Stimulated activated CD4-positive, alpha-beta T cell treated with anti-CD3 and anti-CD28 coated beads, Interleukin-4, amount 100 ng/mL, for 24 hours (primary cell): ENCODE results near the gene CD40.
"Not testable (repeated sequence)": the region's sequence is repeated elsewhere in the genome, so short reads cannot be mapped to it uniquely, and the experiment has no call there.

Experiments
- DNase-seq: peaks from one replicate; pipeline ENCODE4 v3.0.0-alpha.2; 2020

The CD40 gene

DNA sequence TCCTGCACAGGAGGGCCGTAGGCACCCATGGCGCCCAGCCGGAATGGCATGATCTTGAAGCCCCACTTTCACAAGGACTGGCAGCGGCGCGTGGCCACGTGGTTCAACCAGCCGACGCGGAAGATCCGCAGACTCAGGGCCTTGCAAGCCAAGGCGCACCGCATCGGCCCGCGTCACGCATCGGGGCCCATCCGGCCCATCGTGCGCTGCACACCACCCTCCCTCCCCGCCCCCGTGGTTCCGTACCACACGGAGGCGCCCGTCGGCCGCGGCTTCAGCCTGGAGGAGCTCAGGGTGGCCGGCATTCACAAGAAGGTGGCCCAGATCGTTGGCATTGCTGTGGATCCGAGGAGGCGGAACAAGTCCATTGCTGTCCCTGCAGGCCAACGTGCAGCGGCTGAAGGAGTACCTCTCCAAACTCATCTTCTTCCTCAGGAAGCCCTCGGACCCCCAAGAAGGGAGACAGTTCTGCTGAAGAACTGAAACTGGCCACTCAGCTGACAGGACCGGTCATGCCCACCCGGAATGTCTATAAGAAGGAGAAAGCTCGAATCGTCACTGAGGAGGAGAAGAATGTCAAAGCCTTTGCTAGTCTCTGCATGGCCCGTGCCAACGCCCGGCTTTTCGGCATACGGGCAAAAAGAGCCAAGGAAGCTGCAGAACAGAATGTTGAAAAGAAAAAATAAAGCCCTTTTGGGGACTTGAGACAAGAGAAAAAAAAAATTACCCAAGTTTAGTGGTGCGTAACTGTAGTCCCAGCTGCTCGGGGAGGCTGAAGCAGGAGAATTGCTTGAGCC is 18.4 kb upstream of the CD40 start:
- DNase-seq = no peak

DNA sequence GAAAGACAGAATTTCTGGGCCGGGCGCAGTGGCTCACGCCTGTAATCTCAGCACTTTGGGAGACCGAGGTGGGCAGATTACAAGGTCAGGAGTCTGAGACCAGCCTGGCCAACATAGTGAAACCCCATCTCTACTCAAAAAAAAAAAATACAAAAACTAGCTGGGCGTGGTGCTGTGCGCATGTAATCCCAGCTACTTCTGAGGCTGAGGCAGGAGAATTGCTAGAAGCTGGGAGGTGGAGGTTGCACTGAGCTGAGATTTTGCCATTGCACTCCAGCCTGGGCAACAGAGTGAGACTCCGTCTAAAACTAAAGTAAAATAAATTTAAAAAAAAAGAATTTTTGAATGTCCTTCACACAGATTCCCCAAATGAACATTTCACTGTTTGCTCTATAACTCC is 17.7 kb upstream of the CD40 start:
- DNase-seq = not testable (repeated sequence)

DNA sequence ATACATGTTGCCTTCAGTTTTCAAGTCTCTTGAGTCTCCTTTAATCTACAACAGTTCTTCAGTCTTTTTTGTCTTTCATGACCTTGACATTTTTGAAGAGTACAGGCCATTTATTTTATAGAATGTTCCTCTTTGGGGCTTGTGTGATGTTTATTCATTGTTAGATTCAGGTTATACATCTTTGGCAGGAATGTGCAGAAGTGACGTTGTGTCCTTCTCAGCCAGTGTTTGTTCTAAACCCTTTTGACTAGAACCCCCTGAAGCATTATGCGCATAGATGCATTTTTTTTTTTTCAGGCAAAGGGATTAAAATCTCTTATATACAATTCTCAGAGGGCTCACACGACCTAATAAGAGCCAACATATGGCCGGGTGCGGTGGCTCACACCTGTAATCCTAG is 17.1 kb upstream of the CD40 start:
- no peak for DNase-seq

DNA sequence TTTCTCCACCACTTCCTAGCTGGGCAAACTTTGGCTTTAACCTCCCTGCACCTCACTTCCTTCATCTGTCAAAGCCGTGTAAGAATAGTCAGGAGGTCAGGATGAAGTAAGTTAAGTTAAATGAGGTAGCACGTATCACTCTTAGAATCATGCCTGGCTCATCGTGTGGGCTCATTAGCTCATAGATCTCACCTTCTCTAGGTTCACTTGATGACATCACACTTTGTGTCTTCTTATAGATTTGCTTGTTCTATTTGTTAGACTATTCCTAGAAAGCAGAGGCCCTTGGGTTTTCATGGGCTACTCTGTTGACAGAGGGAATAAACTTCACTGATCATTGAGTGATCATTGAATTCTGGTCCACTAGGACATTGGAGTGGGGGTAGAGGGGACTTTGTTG is 16.2 kb upstream of the CD40 start:
- no peak for DNase-seq

DNA sequence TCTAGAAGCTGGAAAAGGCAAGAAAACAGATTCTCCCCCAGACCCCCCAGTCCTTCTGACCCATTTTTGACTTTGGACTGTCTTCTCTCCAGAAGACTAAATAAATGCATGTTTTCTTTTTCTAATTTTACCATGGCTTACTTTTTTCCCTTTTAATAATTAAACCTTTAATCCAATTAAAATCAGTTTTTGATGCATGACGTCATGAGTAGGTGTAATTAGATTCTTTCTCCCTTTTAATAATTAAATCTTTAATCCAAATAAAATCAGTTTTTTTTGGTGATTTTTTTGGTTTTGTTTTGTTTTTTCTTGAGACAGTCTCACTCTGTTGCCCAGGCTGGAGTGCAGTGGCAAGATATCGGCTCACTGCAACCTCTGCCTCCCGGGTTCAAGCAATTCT is 15.2 kb upstream of the CD40 start:
- no peak for DNase-seq

DNA sequence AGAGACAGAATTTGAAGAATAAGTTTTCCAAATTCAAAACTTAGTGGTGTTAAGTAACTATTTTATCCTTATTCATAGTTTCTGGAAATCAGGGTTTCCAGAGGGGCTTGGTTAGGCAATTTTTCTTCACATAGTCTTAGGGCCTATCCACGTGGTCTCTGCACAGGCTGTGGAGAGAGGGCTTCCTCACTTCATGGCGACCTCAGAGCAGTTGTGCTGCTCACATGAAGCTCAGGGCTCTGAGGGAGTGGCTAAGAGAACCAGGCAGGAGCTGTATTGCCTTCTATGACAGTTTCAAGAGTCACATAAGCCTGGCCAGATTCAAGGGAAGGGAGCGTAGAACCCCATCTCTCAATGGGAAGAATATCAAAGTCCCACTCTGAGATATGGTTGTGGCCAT is 13.9 kb upstream of the CD40 start:
- no peak for DNase-seq

DNA sequence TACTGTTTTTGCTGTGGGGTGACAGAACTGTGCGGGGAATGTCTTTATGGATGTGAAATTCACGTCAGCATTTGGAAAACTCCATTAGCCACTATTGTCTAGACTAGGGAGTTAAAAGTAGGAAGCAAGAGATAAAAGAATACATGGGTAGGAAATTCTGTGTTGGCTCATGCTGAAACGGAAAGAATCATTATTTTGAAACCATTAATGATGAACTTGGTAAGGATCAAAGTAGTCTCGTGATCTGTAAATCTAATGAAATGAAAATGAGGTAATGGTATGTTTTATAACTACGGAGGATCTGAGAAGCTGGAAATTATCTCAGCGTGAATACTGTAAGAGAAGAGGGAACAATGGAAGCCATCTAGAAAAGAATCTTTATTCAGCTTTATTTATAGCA is 11.1 kb upstream of the CD40 start:
- DNase-seq = no peak

DNA sequence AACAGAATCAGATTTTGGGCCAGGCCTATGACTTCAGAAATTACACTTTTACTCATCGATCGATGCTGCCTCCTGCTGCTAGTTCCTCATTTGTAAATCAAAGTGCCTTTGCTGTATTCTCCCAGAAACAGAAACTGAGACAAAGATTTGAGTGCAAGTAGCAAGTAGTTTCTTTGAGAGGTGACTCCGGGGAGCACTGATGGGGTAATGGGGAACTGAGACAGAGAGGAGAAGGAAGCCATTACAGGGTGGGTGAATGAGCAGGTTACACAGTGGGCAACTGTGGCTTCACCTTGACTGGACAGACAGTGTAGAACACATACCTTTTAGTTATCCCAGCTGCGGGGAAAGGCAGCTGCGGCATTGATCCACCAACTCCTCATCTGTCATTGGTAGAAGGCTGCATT is 9.7 kb upstream of the CD40 start:
- no peak for DNase-seq

DNA sequence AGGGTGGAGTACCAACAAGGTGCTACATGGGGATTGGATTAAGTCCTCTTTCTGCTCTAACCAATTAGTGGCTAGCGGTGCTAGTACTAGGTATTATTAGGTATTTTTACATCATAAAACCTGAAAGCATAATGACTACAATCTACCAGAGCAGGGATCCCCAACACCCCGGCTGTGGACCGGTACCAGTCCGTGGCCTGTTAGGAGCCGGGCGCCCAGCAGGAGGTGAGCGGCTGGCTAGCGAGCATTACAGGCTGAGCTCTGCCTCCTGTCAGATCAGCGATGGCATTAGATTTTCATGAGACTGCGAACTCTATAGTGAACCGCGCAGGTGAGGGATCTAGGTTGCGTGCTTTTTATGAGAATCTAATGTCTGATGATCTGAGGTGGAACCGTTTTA is 9.1 kb upstream of the CD40 start:
- no peak for DNase-seq

DNA sequence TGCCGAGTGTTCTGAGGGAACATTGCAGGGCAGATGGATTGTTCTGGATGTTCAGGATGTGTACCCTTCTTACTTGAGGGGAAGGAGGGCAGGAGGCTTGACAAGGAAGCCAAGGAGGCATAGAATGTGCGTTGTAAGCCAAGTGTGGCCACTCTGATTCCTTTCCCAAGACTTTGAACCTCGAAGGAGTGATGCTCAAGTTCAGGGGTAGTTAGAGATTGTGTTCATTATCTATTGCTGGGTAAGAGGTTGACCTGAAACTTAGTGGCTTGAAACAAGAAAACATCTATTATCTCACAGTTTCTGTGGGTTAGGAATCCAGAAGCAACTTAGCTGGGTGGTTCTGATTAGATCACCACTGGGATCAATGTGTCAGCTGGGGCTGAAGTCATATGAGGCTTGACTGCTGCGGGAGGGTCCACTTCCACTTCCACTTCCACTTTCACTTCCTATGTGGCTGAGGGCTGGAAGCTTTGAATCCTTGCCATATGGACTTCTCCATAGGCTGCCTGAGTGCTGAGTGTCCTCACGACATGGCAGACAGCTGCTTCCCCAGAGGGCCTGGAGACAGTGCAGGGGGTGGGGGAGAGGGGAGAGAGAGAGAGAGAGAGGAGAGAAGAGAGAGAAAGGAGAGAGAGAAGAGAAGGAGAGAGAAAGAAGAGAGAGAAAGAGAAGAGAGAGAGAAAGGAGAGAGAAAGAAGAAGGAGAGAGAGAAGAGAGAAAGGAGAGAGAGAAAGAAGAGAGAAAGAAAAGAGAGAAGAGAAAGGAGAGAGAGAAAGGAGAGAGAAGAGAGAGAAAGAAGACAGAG is 6.9 kb upstream of the CD40 start:
- DNase-seq = peak; percentile 14

DNA sequence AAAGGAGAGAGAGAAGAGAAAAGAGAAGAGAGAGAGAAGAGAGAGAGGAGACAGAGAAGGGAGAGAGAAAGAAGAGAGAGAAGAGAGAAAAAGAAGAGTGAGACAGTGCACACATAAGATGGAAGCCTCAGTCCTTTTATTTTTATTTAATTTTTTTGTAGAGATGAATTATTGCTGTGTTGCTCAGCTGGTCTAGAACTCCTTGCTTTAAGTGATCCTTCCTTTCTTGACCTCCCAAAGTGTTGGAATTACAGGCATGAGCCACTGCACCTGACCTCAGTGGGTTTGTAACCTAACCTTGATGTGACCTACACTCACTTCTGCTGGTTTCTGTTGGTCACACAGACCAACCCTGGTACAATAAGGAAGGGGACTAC is 6.3 kb upstream of the CD40 start:
- DNase-seq = no peak

DNA sequence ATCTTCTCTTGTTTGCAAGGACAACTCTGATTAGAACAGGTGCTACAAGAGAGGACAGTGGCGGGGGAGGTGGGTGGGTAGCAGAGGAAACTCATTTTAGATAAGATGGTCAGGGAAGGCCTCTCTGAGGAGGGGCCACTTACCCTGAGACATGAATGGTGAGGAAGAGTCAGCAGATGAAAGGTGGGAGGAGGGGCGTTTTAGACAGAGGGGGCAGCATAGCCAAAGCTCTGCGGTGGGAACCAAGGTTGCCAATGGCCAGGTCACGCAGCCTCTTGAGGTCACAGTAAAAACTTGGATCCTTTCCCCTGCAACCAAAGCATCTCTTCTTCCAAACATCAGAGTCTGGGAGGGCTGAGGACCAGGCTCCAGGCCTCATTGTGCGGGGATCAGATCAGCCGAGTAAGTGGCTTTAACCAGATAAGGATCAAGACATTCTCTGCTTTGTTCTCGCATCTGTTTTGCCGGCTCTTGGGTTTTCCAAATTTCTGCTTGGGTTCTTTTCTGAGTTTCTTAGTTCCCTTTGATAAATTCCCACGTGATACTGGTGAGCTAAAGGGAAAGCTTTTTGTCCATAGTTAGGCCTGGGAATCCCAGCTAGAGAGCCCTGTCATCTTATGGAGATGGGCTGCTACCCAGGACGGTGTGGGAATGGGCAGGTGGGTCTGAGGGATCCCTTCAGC is 5.5 kb upstream of the CD40 start:
- no peak for DNase-seq

DNA sequence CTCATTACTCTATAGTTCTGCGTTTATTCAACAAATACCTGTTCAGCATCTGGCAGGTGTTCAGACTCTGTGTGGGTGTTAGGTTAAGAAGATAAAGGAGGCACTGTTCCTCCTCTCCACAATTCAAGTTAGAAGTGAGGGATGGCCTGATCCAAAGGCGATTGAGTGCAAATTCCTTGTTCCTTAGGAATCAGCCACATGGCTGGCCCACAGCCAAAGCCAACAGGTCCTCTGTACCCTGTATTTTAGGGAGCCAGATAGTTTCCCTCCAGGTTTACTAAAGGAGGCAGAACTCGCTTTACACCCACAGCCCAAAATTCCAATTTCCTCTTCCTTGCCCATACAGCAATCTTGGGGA is 5.0 kb upstream of the CD40 start:
- no peak for DNase-seq

DNA sequence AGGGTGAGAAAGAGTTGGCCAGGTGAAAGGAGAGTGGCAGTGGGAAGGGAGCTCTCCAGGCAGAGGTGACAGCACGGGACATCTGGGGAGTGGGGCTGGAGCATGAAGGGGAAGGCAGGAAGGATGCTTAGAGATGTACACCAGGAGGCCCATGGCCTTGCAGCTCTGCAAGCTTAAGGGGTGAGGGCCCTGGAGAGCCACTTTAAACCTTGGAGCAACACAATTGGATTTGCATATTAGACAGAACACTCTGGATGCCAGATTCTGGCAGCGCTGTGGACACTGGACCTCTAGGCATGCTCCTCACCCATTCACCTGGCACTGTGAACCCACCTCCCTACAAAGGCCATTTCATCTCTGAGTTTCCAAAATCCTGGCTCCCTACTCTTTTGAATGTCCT is 3.7 kb upstream of the CD40 start:
- DNase-seq = no peak

DNA sequence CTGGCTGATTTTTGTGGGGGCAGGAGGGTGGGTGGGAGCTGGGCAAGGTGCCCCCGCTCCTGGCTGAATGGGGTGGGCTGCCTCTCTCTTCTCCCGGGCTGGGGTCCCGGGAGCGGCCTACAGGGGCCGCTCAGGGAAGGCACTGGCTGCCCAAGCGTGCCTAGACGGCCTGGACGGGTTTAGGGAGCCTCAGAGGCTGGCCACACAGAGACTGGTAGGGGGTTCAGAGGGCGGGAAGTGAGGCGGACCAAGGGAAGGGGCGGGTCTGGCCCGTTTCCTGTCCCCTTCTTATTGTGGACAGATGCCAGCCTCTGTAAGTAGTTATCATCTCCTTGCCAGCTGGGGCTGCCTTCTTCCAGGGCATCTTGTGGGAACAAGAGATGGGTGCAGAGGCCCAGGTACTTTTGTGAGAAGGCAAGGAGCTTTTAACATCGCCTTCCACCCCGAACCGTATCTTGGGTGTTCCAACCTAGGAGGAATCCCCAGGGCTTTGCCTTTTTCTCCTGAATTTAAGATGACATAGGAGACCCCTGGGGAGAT is 437 bp downstream of the CD40 start:
- peak; percentile 8 for DNase-seq

DNA sequence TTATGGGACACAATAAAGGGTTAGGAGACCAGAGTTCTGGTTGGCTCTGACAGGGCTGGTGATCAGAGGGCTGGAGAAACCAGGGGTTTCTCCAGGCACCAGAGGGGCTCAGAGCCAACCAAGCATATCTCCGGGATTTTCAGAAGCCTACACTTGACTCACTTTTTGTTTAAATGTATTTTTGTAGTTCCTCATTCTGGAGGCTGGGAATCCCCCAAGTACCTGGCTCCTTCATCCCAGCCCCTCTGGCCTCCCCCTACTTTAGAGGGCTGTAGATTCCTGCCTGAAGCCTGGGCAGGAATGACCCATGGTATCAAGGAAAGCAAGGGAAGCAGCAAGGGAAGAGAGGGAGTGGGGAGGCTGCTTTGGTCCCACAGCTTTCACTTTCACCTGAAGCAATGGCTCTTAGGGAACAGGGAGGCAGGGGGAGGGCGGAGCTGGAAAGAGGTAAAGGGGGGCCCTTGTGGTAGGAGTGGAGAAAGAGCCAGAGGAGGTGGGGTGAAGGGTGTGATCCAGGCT is 973 bp downstream of the CD40 start:
- DNase-seq = no peak

DNA sequence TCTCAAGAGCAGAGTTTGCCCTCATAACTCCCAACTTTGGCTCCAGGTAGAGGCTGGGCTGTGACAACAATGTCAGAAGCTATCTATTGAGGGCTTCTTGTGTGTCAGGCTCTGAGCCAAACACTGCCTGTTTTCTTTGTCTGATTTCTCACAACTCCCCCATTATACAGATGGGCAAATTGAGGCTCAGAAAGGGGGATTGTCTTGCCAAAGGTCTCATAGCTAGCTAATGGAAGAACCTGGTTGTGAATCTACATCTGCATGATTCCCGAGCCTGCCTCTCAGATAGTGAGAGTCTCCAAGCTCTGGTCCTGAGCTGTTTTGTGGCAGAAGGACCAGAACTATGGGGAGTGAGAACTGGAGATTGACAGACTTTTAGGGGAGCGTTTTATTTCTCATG is 1.4 kb downstream of the CD40 start:
- DNase-seq = no peak

DNA sequence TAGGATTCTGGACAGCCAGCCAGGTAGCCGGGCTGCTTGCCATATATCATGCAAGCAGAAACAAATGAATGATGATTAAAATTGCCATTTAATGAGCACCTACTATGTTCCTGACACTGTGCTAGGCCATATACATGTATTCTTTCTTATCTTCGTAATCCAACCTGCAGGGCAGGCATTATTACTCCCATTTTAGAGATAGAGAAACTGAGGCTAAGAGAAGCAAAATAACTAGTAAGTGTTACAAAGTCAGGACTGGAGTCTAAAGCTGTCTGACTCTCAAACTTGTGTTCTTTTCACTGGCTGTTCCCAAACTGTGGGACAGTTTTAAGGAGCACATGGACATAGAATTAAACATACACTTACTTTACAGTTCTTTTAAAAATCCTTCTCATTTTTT is 2.0 kb downstream of the CD40 start:
- no peak for DNase-seq

DNA sequence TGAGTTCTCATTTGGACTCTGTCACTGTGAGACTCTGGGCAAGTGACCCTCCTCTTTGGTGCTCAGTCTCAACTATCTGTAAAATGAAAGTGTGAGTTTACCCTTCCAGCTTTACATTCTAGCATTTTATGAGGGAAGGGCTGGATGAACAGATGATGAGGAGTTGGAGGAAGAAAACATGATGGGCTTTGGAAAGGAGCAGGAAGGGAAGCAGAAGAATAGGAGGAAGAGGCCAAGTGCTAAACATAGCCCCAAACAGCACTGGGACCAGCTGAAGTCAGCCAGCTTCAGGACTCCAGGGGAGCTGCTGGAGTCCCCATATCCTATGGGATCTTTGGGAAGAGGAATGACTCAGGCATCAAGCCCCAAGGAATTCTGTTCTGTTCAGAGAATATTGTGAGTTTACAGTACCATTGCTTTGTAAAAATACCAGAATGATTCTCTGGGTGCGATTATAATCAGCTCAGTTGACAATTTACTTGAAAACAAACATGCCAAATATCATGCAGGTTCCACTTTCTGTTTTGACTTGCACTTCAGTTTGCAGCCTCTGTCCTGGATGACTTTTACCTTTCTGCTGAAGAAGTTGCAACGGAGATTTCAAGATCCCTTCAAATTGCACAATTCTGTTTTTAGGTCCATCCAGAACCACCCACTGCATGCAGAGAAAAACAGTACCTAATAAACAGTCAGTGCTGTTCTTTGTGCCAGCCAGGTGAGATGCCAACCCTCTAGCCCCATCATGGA is 3.2 kb downstream of the CD40 start:
- no peak for DNase-seq

DNA sequence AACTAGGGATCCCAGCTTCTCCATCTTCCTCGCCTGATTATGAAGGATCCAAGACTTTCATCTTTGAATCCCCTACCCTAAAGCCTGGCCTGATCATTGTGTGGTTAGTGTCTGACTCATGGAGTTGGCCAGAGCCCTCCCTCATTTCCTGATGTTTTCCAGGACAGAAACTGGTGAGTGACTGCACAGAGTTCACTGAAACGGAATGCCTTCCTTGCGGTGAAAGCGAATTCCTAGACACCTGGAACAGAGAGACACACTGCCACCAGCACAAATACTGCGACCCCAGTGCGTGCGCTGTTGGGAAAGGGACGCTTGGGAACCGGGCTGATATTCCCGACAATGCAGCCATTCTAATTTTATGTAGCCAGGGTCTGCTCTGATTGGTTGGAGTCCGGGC is 4.0 kb downstream of the CD40 start:
- DNase-seq = no peak

DNA sequence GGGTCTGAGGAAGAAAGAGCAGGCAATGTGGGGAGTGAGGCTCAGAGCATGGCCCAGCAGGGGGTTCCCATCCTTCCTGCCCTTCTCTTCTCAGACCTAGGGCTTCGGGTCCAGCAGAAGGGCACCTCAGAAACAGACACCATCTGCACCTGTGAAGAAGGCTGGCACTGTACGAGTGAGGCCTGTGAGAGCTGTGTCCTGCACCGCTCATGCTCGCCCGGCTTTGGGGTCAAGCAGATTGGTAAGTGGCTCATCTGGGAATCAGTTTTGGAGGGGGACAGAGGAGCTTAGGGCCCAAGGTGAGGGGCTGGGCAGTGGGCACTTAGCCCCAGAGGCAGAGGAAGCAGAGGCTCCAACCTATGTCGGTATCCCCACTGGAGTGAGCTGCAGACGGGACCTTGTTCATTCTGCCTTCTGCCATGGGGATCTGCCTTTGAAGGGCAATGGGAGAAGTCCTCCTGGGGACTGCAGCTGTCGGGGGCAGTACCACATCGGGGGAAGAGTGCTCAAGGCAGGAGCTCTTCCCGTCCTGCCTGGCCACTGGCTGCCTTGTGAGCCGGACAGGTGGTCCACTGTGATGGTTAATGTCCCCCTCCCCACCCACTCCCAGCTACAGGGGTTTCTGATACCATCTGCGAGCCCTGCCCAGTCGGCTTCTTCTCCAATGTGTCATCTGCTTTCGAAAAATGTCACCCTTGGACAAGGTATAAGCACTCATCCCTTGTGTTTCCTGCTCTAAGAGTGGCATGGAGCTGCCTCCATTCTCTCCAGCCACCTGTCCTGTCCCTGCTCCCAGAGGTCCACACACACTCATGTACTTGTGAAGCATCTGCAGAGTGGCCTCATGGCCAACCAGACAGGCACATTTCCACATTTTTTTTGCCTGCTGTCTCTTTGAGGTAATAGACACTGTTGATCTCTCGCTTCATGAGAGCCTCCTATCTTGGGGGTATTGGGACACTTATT is 4.7 kb downstream of the CD40 start:
- DNase-seq = no peak
